Measurements from ENCODE around the gene COL3A1. TPM values are rescaled to one million over a fixed set of nuclear protein-coding genes. Genes with fewer than 3 reads are reported as not detected.

Gene COL3A1
- total RNA-seq, 2 donors from 2014 or later = 0.12 TPM; not detected in 1

- no peaks in the 10 kb centered on the region for H3K36me3 Mint-ChIP-seq (ENCODE audit: insufficient read depth in 2 of 2)
- no peak overlapping the region for H3K27ac Mint-ChIP-seq
- H3K9me3 Mint-ChIP-seq = no peaks in the 10 kb centered on the region
- DNase-seq (no peak), ATAC-seq (replicated peaks in 1 of 2) (no peak)
- H3K4me3 Mint-ChIP-seq = no peak overlapping the region
- no peaks in the 10 kb centered on the region for H3K4me1 Mint-ChIP-seq (ENCODE audit: low read depth)
- peaks cover 18% of the 10 kb centered on the region for H3K27me3 Mint-ChIP-seq (ENCODE audit: low read depth)
Measured at GRCh38 chr2:189013671-189014448, 39.7 kb downstream of the COL3A1 start.

- no peaks in the 10 kb centered on the region for H3K36me3 Mint-ChIP-seq (ENCODE audit: insufficient read depth in 2 of 2)
- no peaks in the 10 kb centered on the region for H3K9me3 Mint-ChIP-seq
- H3K27me3 Mint-ChIP-seq (ENCODE audit: low read depth) = peaks cover 18% of the 10 kb centered on the region
- DNase-seq = no peak
- H3K4me3 Mint-ChIP-seq = no peak overlapping the region
- no peaks in the 10 kb centered on the region for H3K4me1 Mint-ChIP-seq (ENCODE audit: low read depth)
- H3K27ac Mint-ChIP-seq = no peak overlapping the region
- ATAC-seq (replicated peaks in 1 of 2) = no peak
Measured at GRCh38 chr2:189014449-189015138, 40.4 kb downstream of the COL3A1 start.

- no peak overlapping the region for H3K27ac Mint-ChIP-seq
- no peaks in the 10 kb centered on the region for H3K36me3 Mint-ChIP-seq (ENCODE audit: insufficient read depth in 2 of 2)
- H3K27me3 Mint-ChIP-seq (ENCODE audit: low read depth) = peaks cover 18% of the 10 kb centered on the region
- H3K9me3 Mint-ChIP-seq = no peaks in the 10 kb centered on the region
- DNase-seq = no peak
- no peak overlapping the region for H3K4me3 Mint-ChIP-seq
- no peaks in the 10 kb centered on the region for H3K4me1 Mint-ChIP-seq (ENCODE audit: low read depth)
- ATAC-seq (replicated peaks in 1 of 2) = no peak
Measured at GRCh38 chr2:189015359-189015758, 41.2 kb downstream of the COL3A1 start.

- no peaks in the 10 kb centered on the region for H3K4me1 Mint-ChIP-seq (ENCODE audit: low read depth)
- no peak overlapping the region for H3K4me3 Mint-ChIP-seq
- ATAC-seq (replicated peaks in 1 of 2) (no peak), DNase-seq (no peak)
- no peak overlapping the region for H3K27ac Mint-ChIP-seq
- H3K36me3 Mint-ChIP-seq (ENCODE audit: insufficient read depth in 2 of 2) = no peaks in the 10 kb centered on the region
- peaks cover 18% of the 10 kb centered on the region for H3K27me3 Mint-ChIP-seq (ENCODE audit: low read depth)
- H3K9me3 Mint-ChIP-seq = no peaks in the 10 kb centered on the region
Measured at GRCh38 chr2:189016311-189016861, 42.2 kb downstream of the COL3A1 start.

GRCh38 chr2:189018631-189019030 lies 44.5 kb downstream of the COL3A1 start:
- Mint-ChIP-seq H3K36me3 (ENCODE audit: insufficient read depth in 2 of 2) (no peaks in the 10 kb centered on the region), H3K9me3 (no peaks in the 10 kb centered on the region), H3K4me1 (ENCODE audit: low read depth) (no peaks in the 10 kb centered on the region), H3K27me3 (ENCODE audit: low read depth) (peaks cover 18% of the 10 kb centered on the region), H3K27ac (no peak overlapping the region), H3K4me3 (no peak overlapping the region)
- DNase-seq = no peak
- ATAC-seq (replicated peaks in 1 of 2) = no peak

- no peaks in the 10 kb centered on the region for H3K36me3 Mint-ChIP-seq (ENCODE audit: insufficient read depth in 2 of 2)
- no peak overlapping the region for H3K4me3 Mint-ChIP-seq
- peaks cover 22% of the 10 kb centered on the region for H3K27me3 Mint-ChIP-seq (ENCODE audit: low read depth)
- no peak for ATAC-seq (replicated peaks in 1 of 2)
- no peak for DNase-seq
- H3K4me1 Mint-ChIP-seq (ENCODE audit: low read depth) = no peaks in the 10 kb centered on the region
- H3K9me3 Mint-ChIP-seq = no peaks in the 10 kb centered on the region
- H3K27ac Mint-ChIP-seq = no peak overlapping the region
Measured at GRCh38 chr2:189020179-189020578, 46.0 kb downstream of the COL3A1 start.

- Mint-ChIP-seq H3K27ac (no peak overlapping the region), H3K4me3 (no peak overlapping the region), H3K4me1 (ENCODE audit: low read depth) (no peaks in the 10 kb centered on the region), H3K36me3 (ENCODE audit: insufficient read depth in 2 of 2) (no peaks in the 10 kb centered on the region), H3K9me3 (no peaks in the 10 kb centered on the region), H3K27me3 (ENCODE audit: low read depth) (peaks cover 19% of the 10 kb centered on the region)
- no peak for DNase-seq
- ATAC-seq (replicated peaks in 1 of 2) = no peak
Measured at GRCh38 chr2:189022053-189022481, 47.9 kb downstream of the COL3A1 start.

GRCh38 chr2:189022492-189022891 lies 48.3 kb downstream of the COL3A1 start:
- H3K4me1 Mint-ChIP-seq (ENCODE audit: low read depth) = no peaks in the 10 kb centered on the region
- H3K27me3 Mint-ChIP-seq (ENCODE audit: low read depth) = peaks cover 15% of the 10 kb centered on the region
- ATAC-seq (replicated peaks in 1 of 2) (no peak), DNase-seq (no peak)
- H3K4me3 Mint-ChIP-seq = no peak overlapping the region
- no peak overlapping the region for H3K27ac Mint-ChIP-seq
- no peaks in the 10 kb centered on the region for H3K9me3 Mint-ChIP-seq
- H3K36me3 Mint-ChIP-seq (ENCODE audit: insufficient read depth in 2 of 2) = no peaks in the 10 kb centered on the region

- no peak for DNase-seq
Measured at GRCh38 chr2:189024901-189025618, 50.9 kb downstream of the COL3A1 start.

GRCh38 chr2:189037518-189037917 lies 63.3 kb downstream of the COL3A1 start:
- H3K27ac Mint-ChIP-seq = no peak overlapping the region
- no peaks in the 10 kb centered on the region for H3K4me1 Mint-ChIP-seq (ENCODE audit: low read depth)
- no peaks in the 10 kb centered on the region for H3K27me3 Mint-ChIP-seq (ENCODE audit: low read depth)
- no peaks in the 10 kb centered on the region for H3K36me3 Mint-ChIP-seq (ENCODE audit: insufficient read depth in 2 of 2)
- ATAC-seq (replicated peaks in 1 of 2) = no peak
- DNase-seq = no peak
- no peaks in the 10 kb centered on the region for H3K9me3 Mint-ChIP-seq
- H3K4me3 Mint-ChIP-seq = no peak overlapping the region

More at GRCh38 chr2:189024901-189025618, 50.9 kb downstream of the COL3A1 start:
- Mint-ChIP-seq H3K27me3 (ENCODE audit: low read depth) (peaks cover 9% of the 10 kb centered on the region), H3K4me1 (ENCODE audit: low read depth) (no peaks in the 10 kb centered on the region), H3K4me3 (no peak overlapping the region), H3K9me3 (no peaks in the 10 kb centered on the region), H3K36me3 (ENCODE audit: insufficient read depth in 2 of 2) (no peaks in the 10 kb centered on the region), H3K27ac (no peak overlapping the region)
- no peak for ATAC-seq (replicated peaks in 1 of 2)

GRCh38 chr2:189045836-189046235 lies 71.7 kb downstream of the COL3A1 start:
- Mint-ChIP-seq H3K27ac (no peak overlapping the region), H3K9me3 (no peaks in the 10 kb centered on the region), H3K36me3 (ENCODE audit: insufficient read depth in 2 of 2) (no peaks in the 10 kb centered on the region), H3K4me3 (no peak overlapping the region), H3K4me1 (ENCODE audit: low read depth) (peaks cover 5% of the 10 kb centered on the region), H3K27me3 (ENCODE audit: low read depth) (no peaks in the 10 kb centered on the region)
- DNase-seq (no peak), ATAC-seq (replicated peaks in 1 of 2) (no peak)

- H3K36me3 Mint-ChIP-seq (ENCODE audit: insufficient read depth in 2 of 2) = no peaks in the 10 kb centered on the region
- no peaks in the 10 kb centered on the region for H3K9me3 Mint-ChIP-seq
- no peak overlapping the region for H3K4me3 Mint-ChIP-seq
- no peak overlapping the region for H3K27ac Mint-ChIP-seq
- DNase-seq (no peak), ATAC-seq (replicated peaks in 1 of 2) (no peak)
- H3K4me1 Mint-ChIP-seq (ENCODE audit: low read depth) = peaks cover 5% of the 10 kb centered on the region
- no peaks in the 10 kb centered on the region for H3K27me3 Mint-ChIP-seq (ENCODE audit: low read depth)
Measured at GRCh38 chr2:189046320-189046719, 72.1 kb downstream of the COL3A1 start.
